ENCODE data around the gene CSNK1G2.

DNA sequence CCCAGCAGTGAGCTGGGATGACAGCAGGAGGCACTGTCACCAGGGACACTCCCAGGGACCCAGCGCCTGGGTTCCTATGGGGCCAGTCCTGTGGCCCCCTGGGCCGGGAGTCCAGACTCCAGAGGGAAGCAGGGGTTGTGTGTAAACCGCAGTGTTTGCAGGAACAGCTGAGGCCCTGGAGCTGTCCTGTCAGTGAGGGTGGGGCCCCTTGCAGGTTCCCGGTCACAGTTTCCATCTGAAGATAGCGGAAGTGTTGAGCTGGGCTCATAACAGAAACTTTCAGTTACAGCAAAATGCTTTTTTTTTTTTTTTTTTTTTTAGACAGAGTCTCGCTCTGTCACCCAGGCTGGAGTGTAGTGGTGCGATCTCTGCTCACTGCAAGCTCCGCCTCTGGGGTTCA lies 17.7 kb upstream of the CSNK1G2 start:
- TF ChIP-seq, protein P1, sequence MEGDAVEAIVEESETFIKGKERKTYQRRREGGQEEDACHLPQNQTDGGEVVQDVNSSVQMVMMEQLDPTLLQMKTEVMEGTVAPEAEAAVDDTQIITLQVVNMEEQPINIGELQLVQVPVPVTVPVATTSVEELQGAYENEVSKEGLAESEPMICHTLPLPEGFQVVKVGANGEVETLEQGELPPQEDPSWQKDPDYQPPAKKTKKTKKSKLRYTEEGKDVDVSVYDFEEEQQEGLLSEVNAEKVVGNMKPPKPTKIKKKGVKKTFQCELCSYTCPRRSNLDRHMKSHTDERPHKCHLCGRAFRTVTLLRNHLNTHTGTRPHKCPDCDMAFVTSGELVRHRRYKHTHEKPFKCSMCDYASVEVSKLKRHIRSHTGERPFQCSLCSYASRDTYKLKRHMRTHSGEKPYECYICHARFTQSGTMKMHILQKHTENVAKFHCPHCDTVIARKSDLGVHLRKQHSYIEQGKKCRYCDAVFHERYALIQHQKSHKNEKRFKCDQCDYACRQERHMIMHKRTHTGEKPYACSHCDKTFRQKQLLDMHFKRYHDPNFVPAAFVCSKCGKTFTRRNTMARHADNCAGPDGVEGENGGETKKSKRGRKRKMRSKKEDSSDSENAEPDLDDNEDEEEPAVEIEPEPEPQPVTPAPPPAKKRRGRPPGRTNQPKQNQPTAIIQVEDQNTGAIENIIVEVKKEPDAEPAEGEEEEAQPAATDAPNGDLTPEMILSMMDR (IDR thresholded peaks at IDR 0.05) = no peak
- TF ChIP-seq POLR2A (IDR thresholded peaks at IDR 0.05) = no peak
